Endodermal cell (in vitro differentiated cells): ENCODE data around the gene TRHDE. TPM values are rescaled to one million over a fixed set of nuclear protein-coding genes. Genes with fewer than 3 reads are reported as not detected.

Source experiments
- DNase-seq: peaks from one replicate; pipeline ENCODE4 v3.0.0-alpha.2; 2017
- H3K27ac ChIP-seq: 2 replicates; pipeline ENCODE4 v1.5.1; 2013; ENCODE audit warnings: mild to moderate bottlenecking, low read depth, low read length, moderate library complexity
- H3K27me3 ChIP-seq: 2 replicates; pipeline ENCODE4 v1.6.1; 2013; ENCODE audit warnings: mild to moderate bottlenecking, low read length, moderate library complexity; ENCODE audit not compliant: insufficient read depth, control insufficient read depth, poor library complexity, severe bottlenecking
- H3K36me3 ChIP-seq: 2 replicates; pipeline ENCODE4 v1.7.0; 2013; ENCODE audit warnings: mild to moderate bottlenecking, low read length, moderate library complexity; ENCODE audit not compliant: control insufficient read depth, insufficient read depth
- H3K4me1 ChIP-seq: one replicate; pipeline ENCODE4 v1.7.0; 2013; ENCODE audit warnings: low read length; ENCODE audit not compliant: control insufficient read depth, insufficient read depth
- H3K4me3 ChIP-seq: 2 replicates; pipeline ENCODE4 v1.5.1; 2013; ENCODE audit warnings: mild to moderate bottlenecking, low read length, moderate library complexity
- H3K9ac ChIP-seq: 2 replicates; pipeline ENCODE4 v1.6.1; 2013; ENCODE audit warnings: mild to moderate bottlenecking, low read length, moderate library complexity; ENCODE audit not compliant: poor library complexity, severe bottlenecking; ENCODE audit errors: extremely low read depth
- H3K9me3 ChIP-seq: 2 replicates; pipeline ENCODE4 v1.6.1; 2013; ENCODE audit warnings: mild to moderate bottlenecking, low read length, moderate library complexity; ENCODE audit not compliant: control insufficient read depth
- H3K27ac Mint-ChIP-seq: 2 replicates; pipeline ENCODE4 v1.8.0; 2020; ENCODE audit warnings: mixed read lengths
- H3K27me3 Mint-ChIP-seq: 2 replicates; pipeline ENCODE4 v1.8.0; 2021; ENCODE audit warnings: mild to moderate bottlenecking, mixed read lengths; ENCODE audit not compliant: insufficient read depth
- H3K36me3 Mint-ChIP-seq: 2 replicates; pipeline ENCODE4 v1.8.0; 2020; ENCODE audit warnings: low read depth, mixed read lengths
- H3K4me1 Mint-ChIP-seq: 2 replicates; pipeline ENCODE4 v1.8.0; 2020; ENCODE audit warnings: mixed read lengths
- H3K4me3 Mint-ChIP-seq: 2 replicates; pipeline ENCODE4 v1.8.0; 2020; ENCODE audit warnings: mild to moderate bottlenecking, moderate library complexity, mixed read lengths
- H3K9me3 Mint-ChIP-seq: 2 replicates; pipeline ENCODE4 v1.8.0; 2020; ENCODE audit warnings: mild to moderate bottlenecking, mixed read lengths
- WGBS, 2 experiments: methylation state at CpG; one replicate each; pipeline versions ENCODE4 v1.1.5 to v1.1.7; 2013; ENCODE audit warnings: missing lambda C conversion rate in 2 of 2, mixed read lengths in 1 of 2; ENCODE audit not compliant: insufficient coverage in 1 of 2, insufficient read length in 1 of 2; 5-methylcytosine and 5-hydroxymethylcytosine counted together
- total RNA-seq, 2 donors: library from RNA; stranded (reverse); fragmentation: NEBNext Ultra II Directional in 1 of 2; extraction: Animal tissue kit (Norgen Biotek cat#: 25700) in 1 of 2; gene quantifications; 2 replicates in 1 of 2; 3 replicates in 1 of 2; pipeline ENCODE4 v1.2.1, GENCODE V29; 2021
- TF ChIP-seq, protein P1 (sequence below): fragments of 200-600 bp; sonication (generic); conservative IDR thresholded peaks from 2 replicates; pipeline ENCODE4 v1.5.0; 2021; ENCODE audit warnings: antibody characterized with exemption, mild to moderate bottlenecking

The TRHDE gene
- total RNA-seq, 2 donors from 2014 or later: 0.20 to 1.2 TPM

GRCh38 chr12:72499244-72499643 is 227.1 kb downstream of the TRHDE start:
- TF ChIP-seq, protein P1, sequence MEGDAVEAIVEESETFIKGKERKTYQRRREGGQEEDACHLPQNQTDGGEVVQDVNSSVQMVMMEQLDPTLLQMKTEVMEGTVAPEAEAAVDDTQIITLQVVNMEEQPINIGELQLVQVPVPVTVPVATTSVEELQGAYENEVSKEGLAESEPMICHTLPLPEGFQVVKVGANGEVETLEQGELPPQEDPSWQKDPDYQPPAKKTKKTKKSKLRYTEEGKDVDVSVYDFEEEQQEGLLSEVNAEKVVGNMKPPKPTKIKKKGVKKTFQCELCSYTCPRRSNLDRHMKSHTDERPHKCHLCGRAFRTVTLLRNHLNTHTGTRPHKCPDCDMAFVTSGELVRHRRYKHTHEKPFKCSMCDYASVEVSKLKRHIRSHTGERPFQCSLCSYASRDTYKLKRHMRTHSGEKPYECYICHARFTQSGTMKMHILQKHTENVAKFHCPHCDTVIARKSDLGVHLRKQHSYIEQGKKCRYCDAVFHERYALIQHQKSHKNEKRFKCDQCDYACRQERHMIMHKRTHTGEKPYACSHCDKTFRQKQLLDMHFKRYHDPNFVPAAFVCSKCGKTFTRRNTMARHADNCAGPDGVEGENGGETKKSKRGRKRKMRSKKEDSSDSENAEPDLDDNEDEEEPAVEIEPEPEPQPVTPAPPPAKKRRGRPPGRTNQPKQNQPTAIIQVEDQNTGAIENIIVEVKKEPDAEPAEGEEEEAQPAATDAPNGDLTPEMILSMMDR: no peak
- Histone ChIP-seq H3K4me3 (no peak overlapping the region), H3K27me3 (no peaks in the 10 kb centered on the region), H3K9ac (no peak overlapping the region), H3K36me3 (no peaks in the 10 kb centered on the region), H3K9me3 (no peaks in the 10 kb centered on the region), H3K4me1 (no peaks in the 10 kb centered on the region), H3K27ac (no peak overlapping the region)
- no peaks in the 10 kb centered on the region for H3K36me3 Mint-ChIP-seq
- no peak for DNase-seq
- no peaks in the 10 kb centered on the region for H3K4me1 Mint-ChIP-seq
- no peaks in the 10 kb centered on the region for H3K27me3 Mint-ChIP-seq
- no peaks in the 10 kb centered on the region for H3K9me3 Mint-ChIP-seq
- 93 to 96% methylated on average over 3 to 4 of the region's 5 CpGs for WGBS, 2 experiments
- H3K4me3 Mint-ChIP-seq: no peak overlapping the region
- no peak overlapping the region for H3K27ac Mint-ChIP-seq

DNA sequence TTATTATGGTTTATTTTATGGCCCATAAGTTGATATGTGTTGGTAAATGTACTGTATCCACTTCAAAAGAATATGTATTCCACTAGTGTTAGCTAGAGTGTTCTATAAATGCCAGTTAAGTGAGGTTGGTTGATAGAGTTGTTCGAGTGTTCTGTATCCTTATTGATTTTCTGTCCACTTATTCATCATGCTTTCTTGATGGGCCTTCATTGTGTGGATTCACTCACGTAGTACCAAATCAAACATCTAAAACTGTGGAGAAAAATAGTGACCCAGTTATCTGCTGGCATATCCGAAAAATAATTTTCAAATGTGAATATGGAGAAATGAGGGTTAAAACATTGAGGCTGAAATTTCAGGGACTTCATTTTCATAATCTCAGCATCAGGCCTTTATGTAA is 230.4 kb downstream of the TRHDE start:
- H3K27ac ChIP-seq: no peak overlapping the region
- H3K27me3 Mint-ChIP-seq: no peaks in the 10 kb centered on the region
- peaks cover under 1% of the 10 kb centered on the region for H3K4me1 ChIP-seq
- H3K36me3 Mint-ChIP-seq: no peaks in the 10 kb centered on the region
- no peaks in the 10 kb centered on the region for H3K4me1 Mint-ChIP-seq
- DNase-seq: no peak
- no peaks in the 10 kb centered on the region for H3K36me3 ChIP-seq
- no peaks in the 10 kb centered on the region for H3K9me3 Mint-ChIP-seq
- no peak overlapping the region for H3K9ac ChIP-seq
- H3K27ac Mint-ChIP-seq: no peak overlapping the region
- no peak overlapping the region for H3K4me3 ChIP-seq
- H3K27me3 ChIP-seq: no peaks in the 10 kb centered on the region
- H3K4me3 Mint-ChIP-seq: no peak overlapping the region
- TF ChIP-seq, protein P1: no peak
- H3K9me3 ChIP-seq: no peaks in the 10 kb centered on the region
- WGBS, 2 experiments: 90 to 100% methylated on average over 1 to 3 of the region's 3 CpGs

GRCh38 chr12:72505227-72505626 is 233.1 kb downstream of the TRHDE start:
- peaks cover 5% of the 10 kb centered on the region for H3K4me1 Mint-ChIP-seq
- Histone ChIP-seq H3K36me3 (no peaks in the 10 kb centered on the region), H3K9ac (no peak overlapping the region), H3K4me1 (peaks cover 8% of the 10 kb centered on the region), H3K4me3 (no peak overlapping the region), H3K27ac (no peak overlapping the region), H3K27me3 (no peaks in the 10 kb centered on the region), H3K9me3 (no peaks in the 10 kb centered on the region)
- H3K27ac Mint-ChIP-seq: no peak overlapping the region
- no CpG with 5 or more reads among the region's 1 CpG for WGBS, 2 experiments
- TF ChIP-seq, protein P1: no peak
- no peaks in the 10 kb centered on the region for H3K36me3 Mint-ChIP-seq
- no peaks in the 10 kb centered on the region for H3K9me3 Mint-ChIP-seq
- H3K4me3 Mint-ChIP-seq: no peak overlapping the region
- H3K27me3 Mint-ChIP-seq: no peaks in the 10 kb centered on the region
- no peak for DNase-seq
